PC-3 (cell line): ENCODE measurements around the gene NKD2. TPM values are rescaled to one million over a fixed set of nuclear protein-coding genes. Genes with fewer than 3 reads are reported as not detected.

Experiments
- ATAC-seq: fragments of 200-7000 bp; cut with Tn5 transposase; 2 replicates; pipeline ENCODE4 v1.9.1; 2020; ENCODE audit warnings: mild to moderate bottlenecking, moderate library complexity
- BruUV-seq: library from RNA; stranded (reverse); fragments of 400-500 nt; replicated peaks from 2 replicates; lab custom pipeline; 2021; lab: Mats Ljungman, UMichigan
- CTCF ChIA-PET: fragments of 300-600 bp; sonication (Branson Sonifier 250); formaldehyde crosslinking; loops from one replicate; lab custom pipeline; 2022; ENCODE audit warnings: antibody characterized with exemption; lab: Charles Lee
- POLR2A ChIA-PET: fragments of 300-600 bp; sonication (Branson Sonifier 250); formaldehyde crosslinking; loops from one replicate; lab custom pipeline; 2022; ENCODE audit warnings: antibody characterized with exemption; ENCODE audit not compliant: unreplicated experiment; lab: Charles Lee
- DNase-seq: peaks from one replicate; pipeline ENCODE4 v3.0.0-alpha.2; 2015
- H2AFZ ChIP-seq: fragments of 300-600 bp; sonication (generic); 2 replicates; pipeline ENCODE4 v1.6.0; 2016; ENCODE audit warnings: antibody characterized with exemption, low read length
- H3F3A ChIP-seq: fragments of 300-600 bp; sonication (generic); one replicate; pipeline ENCODE4 v1.6.0; 2017; ENCODE audit warnings: antibody characterized with exemption, low read length, control low read depth, mild to moderate bottlenecking; ENCODE audit not compliant: unreplicated experiment
- H3K27ac ChIP-seq: fragments of 300-600 bp; sonication (generic); 2 replicates; pipeline ENCODE4 v1.5.1; 2016; ENCODE audit warnings: mild to moderate bottlenecking, low read length
- H3K27me3 ChIP-seq: fragments of 300-600 bp; sonication (generic); 2 replicates; pipeline ENCODE4 v1.6.1; 2016; ENCODE audit warnings: low read length, mixed read lengths
- H3K36me3 ChIP-seq: fragments of 300-600 bp; sonication (generic); 2 replicates; pipeline ENCODE4 v1.6.1; 2016; ENCODE audit warnings: low read depth, mixed run types, low read length, mixed read lengths
- H3K4me1 ChIP-seq: fragments of 300-600 bp; sonication (generic); 2 replicates; pipeline ENCODE4 v1.5.1; 2016; ENCODE audit warnings: low read length; ENCODE audit not compliant: insufficient read depth
- H3K4me2 ChIP-seq: fragments of 300-600 bp; sonication (generic); 2 replicates; pipeline ENCODE4 v1.6.0; 2016; ENCODE audit warnings: low read length
- H3K4me3 ChIP-seq: fragments of 300-600 bp; sonication (generic); 2 replicates; pipeline ENCODE4 v1.5.1; 2016; ENCODE audit warnings: mild to moderate bottlenecking, low read length, mixed read lengths
- H3K79me2 ChIP-seq: fragments of 300-600 bp; sonication (generic); 2 replicates; pipeline ENCODE4 v1.6.1; 2017; ENCODE audit warnings: low read length, mixed read lengths
- H3K9ac ChIP-seq: fragments of 300-600 bp; sonication (generic); 2 replicates; pipeline ENCODE4 v1.6.0; 2016; ENCODE audit warnings: mild to moderate bottlenecking, low read length
- H3K9me2 ChIP-seq: fragments of 300-600 bp; sonication (generic); replicated peaks from 2 replicates; pipeline ENCODE4 v1.6.1; 2016; ENCODE audit warnings: mixed run types, low read length, mixed read lengths
- H3K9me3 ChIP-seq: fragments of 300-600 bp; sonication (generic); 2 replicates; pipeline ENCODE4 v1.6.1; 2016; ENCODE audit warnings: low read length, mixed read lengths
- H4K20me1 ChIP-seq: fragments of 300-600 bp; sonication (generic); 2 replicates; pipeline ENCODE4 v1.6.1; 2016; ENCODE audit warnings: low read length, mixed read lengths
- CTCF ChIP-seq: fragments of 300-600 bp; sonication (generic); conservative IDR thresholded peaks from 2 replicates; pipeline ENCODE4 v1.5.1; 2017; ENCODE audit warnings: antibody characterized with exemption, low read depth, mild to moderate bottlenecking, low read length
- EZH2 ChIP-seq: fragments of 300-600 bp; sonication (generic); IDR thresholded peaks from one replicate; pipeline ENCODE4 v1.6.1; 2017; ENCODE audit warnings: antibody characterized with exemption, mild to moderate bottlenecking, low read length; ENCODE audit not compliant: unreplicated experiment
- EZH2phosphoT487 ChIP-seq: fragments of 300-600 bp; sonication (generic); IDR thresholded peaks from 2 replicates; pipeline ENCODE4 v1.6.1; 2018; ENCODE audit warnings: mild to moderate bottlenecking, antibody characterized with exemption, low read length, borderline replicate concordance
- intact Hi-C: fragments of 100-400 bp; cut with micrococcal nuclease; formaldehyde crosslinking; loops from 2 replicates; pipeline ENCODE4 v1.9.0; 2023
- total RNA-seq: library from RNA; depleted of rRNA; stranded (reverse); fragments of >200 nt; gene quantifications from 2 replicates; pipeline ENCODE4 v1.2.3, GENCODE V29; 2014

Gene NKD2
- total RNA-seq, 1 experiment from 2014 or later: 1.6 TPM

GRCh38 chr5:1047332-1047965, 38.8 kb downstream of the NKD2 start:
- Histone ChIP-seq H3K27ac (no peak overlapping the region), H3K4me3 (no peak overlapping the region), H3K9me2 (no peaks in the 10 kb centered on the region), H3K9me3 (no peaks in the 10 kb centered on the region), H3K27me3 (no peaks in the 10 kb centered on the region), H3F3A (no peaks in the 10 kb centered on the region), H3K4me1 (no peaks in the 10 kb centered on the region), H3K9ac (no peak overlapping the region), H3K36me3 (no peaks in the 10 kb centered on the region), H4K20me1 (no peaks in the 10 kb centered on the region), H3K4me2 (no peak overlapping the region), H3K79me2 (no peaks in the 10 kb centered on the region), H2AFZ (no peak overlapping the region)
- no peak for ATAC-seq
- intact Hi-C loops: no loop called here
- POLR2A ChIA-PET: no interaction called here
- no peak for TF ChIP-seq EZH2phosphoT487
- TF ChIP-seq CTCF: no peak
- TF ChIP-seq EZH2: no peak
- BruUV-seq: no TSS peak
- CTCF ChIA-PET: no interaction called here
- DNase-seq: no peak

GRCh38 chr5:1048162-1048721, 39.6 kb downstream of the NKD2 start:
- DNase-seq (no peak), ATAC-seq (no peak)
- Histone ChIP-seq H3K9me2 (no peaks in the 10 kb centered on the region), H3K79me2 (no peaks in the 10 kb centered on the region), H3K4me3 (no peak overlapping the region), H3K9me3 (no peaks in the 10 kb centered on the region), H4K20me1 (no peaks in the 10 kb centered on the region), H3K27me3 (no peaks in the 10 kb centered on the region), H3K9ac (no peak overlapping the region), H3K4me2 (no peak overlapping the region), H3K36me3 (no peaks in the 10 kb centered on the region), H2AFZ (no peak overlapping the region), H3K4me1 (no peaks in the 10 kb centered on the region), H3K27ac (no peak overlapping the region), H3F3A (no peaks in the 10 kb centered on the region)
- BruUV-seq: no TSS peak
- POLR2A ChIA-PET: no interaction called here
- CTCF ChIA-PET: no interaction called here
- intact Hi-C loops: no loop called here
- TF ChIP-seq EZH2 (no peak), CTCF (no peak), EZH2phosphoT487 (no peak)
